Airway epithelial cell (primary cell): ENCODE data around the gene ABCB1. TPM values are rescaled to one million over a fixed set of nuclear protein-coding genes. Genes with fewer than 3 reads are reported as not detected.

Source experiments
- total RNA-seq: library from RNA; depleted of rRNA; stranded (reverse); fragments of >200 nt; gene quantifications from 2 replicates; pipeline ENCODE4 v1.2.3, GENCODE V29; 2015

The ABCB1 gene
- not detected in 2 replicates for total RNA-seq

GRCh38 chr7:87600130-87601124 lies at the start of gene ABCB1:
Gene ABCB1 (minus strand): TSS chr7:87600884. CDS start chr7:87600184, 700 bp downstream.

GRCh38 chr7:87475359-87476178 lies 125.1 kb downstream of the ABCB1 start, which contains the start of gene ABCB4:
Gene ABCB4 (minus strand): TSS chr7:87475680. CDS start chr7:87475465, 215 bp downstream.

Other genes starting within 250 kb of the ABCB1 start
- gene ABCB4, start 125.2 kb downstream of the ABCB1 start, total RNA-seq = not detected in 2 replicates
- gene RUNDC3B, start 27.5 kb upstream of the ABCB1 start, total RNA-seq = not detected in 2 replicates